HG02938 (cell line): ENCODE measurements around the gene ELF2.
"Not testable (repeated sequence)": the region's sequence is repeated elsewhere in the genome, so short reads cannot be mapped to it uniquely, and the experiment has no call there.

ENCODE experiments used
- ATAC-seq: cut with Tn5 transposase; IDR thresholded peaks from one replicate; pipeline ENCODE4 v1.9.1; 2021; ENCODE audit warnings: mild to moderate bottlenecking, moderate library complexity; ENCODE audit not compliant: unreplicated experiment

The ELF2 gene

GRCh38 chr4:139082750-139083606 lies 94.0 kb downstream of the ELF2 start:
- peak; percentile 87 for ATAC-seq

DNA sequence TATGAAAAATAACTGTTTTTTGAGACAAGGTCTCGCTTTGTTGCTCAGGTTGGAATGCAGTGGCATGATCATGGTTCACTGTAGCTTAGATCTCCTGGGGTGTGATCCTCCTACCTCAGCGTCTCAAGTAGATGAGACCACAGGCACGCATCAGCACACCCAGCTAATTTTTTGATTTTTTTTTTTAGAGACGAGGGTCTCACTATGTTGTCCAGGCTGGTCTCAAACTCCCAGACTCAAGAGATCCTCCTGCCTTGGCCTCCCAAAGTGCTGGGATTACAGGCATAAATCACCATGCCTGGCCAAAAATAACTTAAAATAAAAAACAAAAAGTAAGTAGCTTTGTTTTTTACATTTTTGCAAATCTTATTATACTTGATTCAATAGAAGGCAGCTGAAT lies 98.1 kb downstream of the ELF2 start:
- ATAC-seq: no peak

DNA sequence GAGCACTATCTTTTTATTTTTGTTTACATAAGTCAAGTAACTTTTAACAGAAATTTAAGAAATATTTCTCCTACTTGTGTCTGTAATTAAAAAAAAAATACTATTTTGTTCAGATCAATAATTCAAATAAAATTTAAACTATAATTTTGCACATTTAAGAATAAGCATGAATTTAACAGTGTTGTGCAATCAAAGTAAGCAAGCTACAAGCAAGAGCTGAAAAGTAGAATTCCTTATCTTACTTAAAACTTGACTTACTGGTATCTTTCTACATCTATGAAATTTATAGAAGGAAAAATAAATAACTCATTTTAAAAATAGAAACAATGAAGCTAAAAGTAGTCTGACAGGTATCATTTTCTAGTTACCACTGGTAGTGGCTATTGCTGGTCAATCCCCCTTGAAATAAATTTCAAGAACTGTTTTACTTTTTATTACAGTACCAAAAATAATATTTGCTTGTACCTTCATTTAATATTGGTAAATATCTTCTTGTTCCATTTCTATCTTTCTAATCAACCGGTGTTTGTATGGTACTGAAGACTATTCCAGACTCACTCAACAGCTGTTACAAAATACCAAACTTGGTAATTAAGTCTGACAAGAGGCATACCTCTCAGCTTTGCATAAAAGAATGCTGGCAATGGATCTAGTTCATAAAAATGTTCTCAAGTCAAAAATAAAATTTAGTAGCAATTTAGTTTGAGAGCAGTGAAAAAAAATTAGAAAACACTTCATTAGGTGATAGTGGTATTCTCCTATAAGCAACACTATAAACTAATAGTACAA lies 99.3 kb downstream of the ELF2 start:
- no peak for ATAC-seq

- no peak for ATAC-seq
These were observed 100.8 kb downstream of the ELF2 start for GRCh38 chr4:139076016-139076744.

DNA sequence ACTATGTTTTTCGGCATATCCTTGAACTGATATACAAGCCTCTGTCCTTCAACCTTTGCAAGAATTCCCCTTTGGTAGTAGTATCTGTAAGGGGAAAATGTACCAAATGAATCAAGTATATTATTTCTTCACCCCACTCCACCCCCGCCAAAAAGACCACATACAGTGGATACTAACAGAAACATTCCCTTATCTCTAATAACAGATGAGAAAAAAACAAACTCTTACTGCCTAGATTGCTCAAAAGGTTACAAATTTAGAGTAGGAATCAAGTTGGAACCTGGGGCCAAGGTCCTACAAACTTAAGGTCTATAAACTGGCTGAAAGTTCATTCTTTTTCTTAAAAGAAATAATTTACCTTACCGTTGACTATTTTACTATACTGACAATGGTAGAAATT lies 116.4 kb downstream of the ELF2 start:
- ATAC-seq: no peak

GRCh38 chr4:139059026-139059425 lies 118.0 kb downstream of the ELF2 start:
- not testable (repeated sequence) for ATAC-seq

- ATAC-seq: no peak
These were observed 122.1 kb downstream of the ELF2 start for GRCh38 chr4:139054791-139055505.

DNA sequence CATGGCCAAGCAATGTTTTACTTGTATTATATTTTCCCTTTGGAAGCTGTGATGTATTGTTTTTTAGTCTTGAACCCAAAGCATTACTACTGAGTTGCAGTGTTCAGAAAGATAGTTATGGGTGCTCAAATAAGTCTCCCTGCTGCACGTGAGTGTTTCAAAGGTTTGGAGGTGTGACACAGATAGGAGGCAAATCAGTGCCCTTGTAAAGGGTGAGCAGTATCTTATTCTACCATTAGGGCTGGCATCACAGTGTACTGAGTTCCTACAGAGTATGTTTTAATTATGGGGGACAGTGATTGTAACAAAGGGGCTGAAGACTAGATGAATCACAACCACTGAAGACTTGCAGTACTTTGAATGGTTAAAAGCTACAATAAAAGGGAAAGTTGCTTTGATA lies 123.1 kb downstream of the ELF2 start:
- no peak for ATAC-seq

- ATAC-seq: no peak
These were observed 126.6 kb downstream of the ELF2 start for GRCh38 chr4:139050446-139050845.

DNA sequence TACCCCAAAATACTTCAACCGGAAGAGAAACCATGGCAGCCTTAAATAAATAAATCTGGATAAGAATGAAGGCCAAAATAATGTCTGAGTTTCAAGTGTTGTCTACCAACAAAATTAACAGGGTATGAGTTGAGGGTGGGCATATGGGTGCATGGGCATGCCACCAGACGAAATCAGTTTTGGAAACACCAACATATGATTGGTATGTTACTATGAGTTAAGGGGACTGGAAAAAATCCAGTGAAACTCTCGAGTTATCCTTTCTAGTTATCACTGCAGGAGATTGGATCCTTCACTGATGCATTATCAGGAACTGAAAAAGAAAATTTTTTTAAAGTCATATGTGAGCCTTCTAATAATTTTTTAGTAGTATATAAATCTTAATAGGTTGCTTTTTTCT lies 129.0 kb downstream of the ELF2 start:
- no peak for ATAC-seq

DNA sequence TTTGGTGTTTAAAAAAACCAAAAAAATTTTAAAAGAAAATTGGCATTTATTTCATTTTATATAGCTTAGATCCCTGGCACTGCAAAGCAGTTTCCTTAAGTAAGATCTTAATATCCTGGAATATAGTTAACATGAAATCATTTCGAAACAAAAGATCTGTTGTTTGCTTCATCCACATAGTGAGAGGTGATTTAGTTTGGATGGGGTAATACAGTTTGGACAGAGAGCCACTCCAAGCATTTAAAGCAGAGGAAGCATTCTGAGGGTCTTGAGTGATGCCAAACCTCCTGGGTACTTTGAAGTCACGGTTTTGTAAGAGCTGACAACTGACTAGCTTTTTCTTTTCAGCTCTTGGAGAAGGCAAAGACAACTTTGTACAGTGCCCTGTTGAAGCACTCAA lies 132.7 kb downstream of the ELF2 start:
- no peak for ATAC-seq

DNA sequence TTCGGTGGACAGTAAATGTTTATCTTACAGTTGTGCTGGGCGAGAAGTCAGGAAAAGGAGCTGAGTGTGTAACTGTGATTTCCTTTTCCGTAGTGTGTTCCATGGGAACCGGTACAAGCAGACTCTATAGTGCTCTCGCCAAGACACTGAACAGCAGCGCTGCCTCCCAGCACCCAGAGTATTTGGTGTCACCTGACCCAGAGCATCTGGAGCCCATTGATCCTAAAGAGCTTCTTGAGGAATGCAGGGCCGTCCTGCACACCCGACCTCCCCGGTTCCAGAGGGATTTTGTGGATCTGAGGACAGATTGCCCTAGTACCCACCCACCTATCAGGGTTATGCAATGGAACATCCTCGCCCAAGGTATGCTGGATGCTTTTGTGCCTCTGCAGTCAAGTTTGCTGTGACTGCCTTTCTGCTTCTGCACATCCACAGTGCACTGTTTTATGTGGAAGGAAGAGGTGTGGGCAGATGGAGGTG lies 134.0 kb downstream of the ELF2 start:
- no peak for ATAC-seq

DNA sequence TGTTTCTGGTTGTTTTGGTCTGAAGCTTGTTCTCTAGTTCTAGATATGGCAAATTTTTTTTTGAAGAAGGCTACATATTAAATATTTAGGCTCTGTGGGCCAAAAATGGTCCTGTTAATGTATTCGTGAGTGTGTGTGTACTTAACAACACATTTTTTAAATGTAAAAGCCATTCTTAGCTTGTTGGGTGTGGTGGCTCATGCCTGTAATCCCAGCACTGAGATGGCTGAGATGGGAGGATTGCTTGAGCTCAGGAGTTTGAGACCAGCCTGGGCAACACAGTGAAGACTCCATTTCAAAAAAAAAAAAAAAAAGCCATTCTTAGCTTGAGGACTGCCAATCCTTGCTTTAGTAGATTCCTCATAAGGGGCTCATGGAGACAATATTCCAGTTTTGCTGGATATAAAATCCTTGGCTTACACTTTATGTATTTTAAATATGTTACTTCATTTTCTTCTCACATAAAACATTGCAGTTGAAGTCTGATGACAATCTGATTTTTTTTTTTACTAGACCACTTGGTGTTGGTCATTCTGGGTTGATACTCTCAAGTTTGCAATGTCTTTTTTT lies 138.1 kb downstream of the ELF2 start:
- ATAC-seq: no peak

GRCh38 chr4:139036885-139037284 lies 140.1 kb downstream of the ELF2 start:
- ATAC-seq: no peak

GRCh38 chr4:139035650-139036049 lies 141.4 kb downstream of the ELF2 start:
- no peak for ATAC-seq

DNA sequence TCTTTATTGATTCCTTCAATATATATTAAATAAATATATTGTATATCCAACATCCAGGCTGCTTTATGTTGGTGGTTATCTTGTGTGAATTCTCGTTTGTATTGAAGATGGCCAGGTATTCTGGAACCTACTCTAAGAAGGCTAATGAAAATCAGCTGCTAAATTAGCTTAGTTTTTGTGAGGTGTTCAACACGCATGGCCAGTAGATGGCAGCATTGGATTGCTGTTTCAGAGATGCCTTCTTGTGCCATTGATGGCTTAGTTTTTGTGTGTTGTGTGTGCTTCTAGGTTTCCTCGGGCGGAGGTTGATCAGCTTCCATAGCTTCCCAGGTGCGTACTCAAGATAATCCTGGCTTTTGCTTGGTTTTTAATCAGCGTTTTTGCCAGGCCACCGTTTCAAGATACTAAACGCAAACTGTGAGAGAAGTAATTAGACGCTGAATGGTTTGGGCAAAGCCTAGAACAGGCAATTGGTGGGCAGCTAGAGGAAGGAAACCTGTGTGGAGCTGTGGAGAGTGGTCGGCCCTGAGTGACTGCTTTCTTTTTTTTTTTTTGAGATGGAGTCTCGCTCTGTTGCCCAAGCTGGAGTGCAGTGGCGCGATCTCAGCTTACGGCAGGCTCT lies 146.3 kb downstream of the ELF2 start:
- peak; percentile 83 for ATAC-seq

DNA sequence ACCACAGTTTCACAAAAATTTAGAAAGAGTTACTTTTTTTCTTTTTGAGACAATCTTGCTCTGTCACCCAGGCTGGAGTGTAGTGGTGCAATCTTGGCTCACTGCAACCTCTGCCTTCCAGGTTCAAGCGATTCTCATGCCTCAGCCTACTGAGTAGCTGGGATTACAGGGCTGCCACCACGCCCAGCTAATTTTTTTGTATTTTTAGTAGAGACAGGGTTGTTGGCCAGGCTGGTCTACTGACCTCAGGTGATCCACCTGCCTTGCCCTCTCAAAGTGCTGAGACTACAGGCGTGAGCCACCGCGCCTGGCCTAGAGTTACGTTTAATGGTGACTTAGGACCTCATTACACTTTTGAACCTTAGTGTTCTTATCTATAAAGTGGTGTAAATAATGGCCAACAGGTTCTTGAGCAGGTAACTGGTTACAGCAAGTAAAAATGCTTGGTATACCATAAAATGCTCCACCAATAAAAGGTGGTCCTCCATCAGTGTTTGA lies 147.1 kb downstream of the ELF2 start:
- ATAC-seq: not testable (repeated sequence)

- no peak for ATAC-seq
These were observed 148.8 kb downstream of the ELF2 start for GRCh38 chr4:139028191-139028661.

- no peak for ATAC-seq
These were observed 149.2 kb downstream of the ELF2 start for GRCh38 chr4:139027776-139028175.

GRCh38 chr4:139025841-139026240 lies 151.2 kb downstream of the ELF2 start:
- ATAC-seq: no peak
